ENCODE measurements around the gene CSF2.

Gene CSF2

GRCh38 chr5:132029609-132030330, 43.8 kb upstream of the CSF2 start:
- DNase-seq (ENCODE audit: low read depth) = no peak
- TF ChIP-seq CTCF (IDR thresholded peaks at IDR 0.05; ENCODE audit: control insufficient read depth, insufficient read depth, low read depth, low read length, missing control alignments) = no peak
- H3K4me3 ChIP-seq (ENCODE audit: control insufficient read depth, low read depth, low read length) = no peak overlapping the region

GRCh38 chr5:132030610-132031009, 43.0 kb upstream of the CSF2 start:
- no peak for DNase-seq (ENCODE audit: low read depth)
- no peak for TF ChIP-seq CTCF (IDR thresholded peaks at IDR 0.05; ENCODE audit: control insufficient read depth, insufficient read depth, low read depth, low read length, missing control alignments)

GRCh38 chr5:132032196-132032595, 41.4 kb upstream of the CSF2 start:
- no peak for TF ChIP-seq CTCF (IDR thresholded peaks at IDR 0.05; ENCODE audit: control insufficient read depth, insufficient read depth, low read depth, low read length, missing control alignments)
- no peak overlapping the region for H3K4me3 ChIP-seq (ENCODE audit: control insufficient read depth, low read depth, low read length)
- DNase-seq (ENCODE audit: low read depth) = no peak

More at GRCh38 chr5:132030610-132031009, 43.0 kb upstream of the CSF2 start:
- no peak overlapping the region for H3K4me3 ChIP-seq (ENCODE audit: control insufficient read depth, low read depth, low read length)

- DNase-seq (ENCODE audit: low read depth) = no peak
- TF ChIP-seq CTCF (IDR thresholded peaks at IDR 0.05; ENCODE audit: control insufficient read depth, insufficient read depth, low read depth, low read length, missing control alignments) = no peak
- no peak overlapping the region for H3K4me3 ChIP-seq (ENCODE audit: control insufficient read depth, low read depth, low read length)
Observed at GRCh38 chr5:132033122-132033521, 40.5 kb upstream of the CSF2 start.

- DNase-seq (ENCODE audit: low read depth) = no peak
- H3K4me3 ChIP-seq (ENCODE audit: control insufficient read depth, low read depth, low read length) = no peak overlapping the region
- TF ChIP-seq CTCF (IDR thresholded peaks at IDR 0.05; ENCODE audit: control insufficient read depth, insufficient read depth, low read depth, low read length, missing control alignments) = no peak
Observed at GRCh38 chr5:132037353-132037752, 36.2 kb upstream of the CSF2 start.

GRCh38 chr5:132044207-132044606, 29.4 kb upstream of the CSF2 start:
- no peak for TF ChIP-seq CTCF (IDR thresholded peaks at IDR 0.05; ENCODE audit: control insufficient read depth, insufficient read depth, low read depth, low read length, missing control alignments)
- no peak for DNase-seq (ENCODE audit: low read depth)
- H3K4me3 ChIP-seq (ENCODE audit: control insufficient read depth, low read depth, low read length) = no peak overlapping the region
